Endothelial cell of umbilical vein (primary cell): ENCODE measurements around the gene PNKD. TPM values are rescaled to one million over a fixed set of nuclear protein-coding genes. Genes with fewer than 3 reads are reported as not detected.

Experiments used
- BruUV-seq: library from RNA; stranded (reverse); fragments of 400-500 nt; replicated peaks from 2 replicates; lab custom pipeline; 2021; lab: Mats Ljungman, UMichigan
- CTCF ChIA-PET: fragments of 300-600, 350-600 bp; sonication (Branson Sonifier 250); formaldehyde crosslinking; loops from one replicate; lab custom pipeline; 2021; ENCODE audit warnings: antibody characterized with exemption, inconsistent platforms; lab: Charles Lee
- POLR2A ChIA-PET: fragments of 300-600, 350-600 bp; sonication (Branson Sonifier 250); formaldehyde crosslinking; loops from one replicate; lab custom pipeline; 2021; ENCODE audit warnings: antibody characterized with exemption, inconsistent platforms; lab: Charles Lee
- DNase-seq: peaks from one replicate; pipeline ENCODE4 v3.0.0-alpha.2; 2011; ENCODE audit warnings: low read depth, low spot score
- FAIRE-seq: peaks from 2 replicates; lab custom pipeline; 2011; peaks lifted over from hg19 to GRCh38; lab: Jason Lieb, UNC
- H2AFZ ChIP-seq: 2 replicates; pipeline ENCODE4 v1.6.0; 2012; ENCODE audit warnings: low read depth, low read length, control low read depth, inconsistent platforms
- H3K27ac ChIP-seq: 2 replicates; pipeline ENCODE4 v1.5.1; 2011; ENCODE audit warnings: low read depth, mild to moderate bottlenecking, control low read depth, low read length, moderate library complexity; ENCODE audit not compliant: insufficient read depth
- H3K27me3 ChIP-seq, 2 experiments: 2 replicates each; pipeline versions ENCODE4 v1.6.0 to v1.6.1; 2011; ENCODE audit warnings: low read length in 2 of 2, mixed read lengths in 1 of 2; ENCODE audit not compliant: control insufficient read depth in 2 of 2, insufficient read depth in 2 of 2
- H3K36me3 ChIP-seq, 2 experiments: 2 replicates in 1 of 2; 3 replicates in 1 of 2; pipeline ENCODE4 v1.5.1; 2011; ENCODE audit warnings: low read length in 2 of 2, mild to moderate bottlenecking in 1 of 2, moderate library complexity in 1 of 2; ENCODE audit not compliant: control insufficient read depth in 2 of 2, insufficient read depth in 2 of 2; ENCODE audit errors: extremely low read depth in 1 of 2
- H3K4me1 ChIP-seq: 3 replicates; pipeline ENCODE4 v1.5.1; 2011; ENCODE audit warnings: mild to moderate bottlenecking, low read length; ENCODE audit not compliant: control insufficient read depth, insufficient read depth; ENCODE audit errors: extremely low read depth
- H3K4me2 ChIP-seq: 2 replicates; pipeline ENCODE4 v1.6.1; 2011; ENCODE audit warnings: low read length, control low read depth, mixed read lengths; ENCODE audit not compliant: insufficient read depth
- H3K4me3 ChIP-seq, 3 experiments: fragments of 200-600 bp in 1 of 3; sonication (generic), shearing (Covaris generic) in 1 of 3; replicated peaks in 1 of 3; 2 replicates each; pipeline ENCODE4 v1.5.1; 2011 to 2016; ENCODE audit warnings: control low read depth in 3 of 3, low read length in 3 of 3, mild to moderate bottlenecking in 2 of 3, inconsistent platforms in 1 of 3, low read depth in 1 of 3, moderate library complexity in 1 of 3; ENCODE audit not compliant: insufficient read depth in 1 of 3
- H3K79me2 ChIP-seq: 2 replicates; pipeline ENCODE4 v1.6.0; 2012; ENCODE audit warnings: low read length, inconsistent platforms; ENCODE audit not compliant: control insufficient read depth, insufficient read depth
- H3K9ac ChIP-seq: replicated peaks from 2 replicates; pipeline ENCODE3; 2011; ENCODE audit warnings: low read length, control low read depth; ENCODE audit not compliant: insufficient read depth; ENCODE audit errors: extremely low read depth
- H3K9me1 ChIP-seq: replicated peaks from 3 replicates; pipeline ENCODE4 v1.6.0; 2011; ENCODE audit warnings: mild to moderate bottlenecking, low read length; ENCODE audit not compliant: control insufficient read depth, insufficient read depth; ENCODE audit errors: extremely low read depth
- H3K9me3 ChIP-seq: replicated peaks from 2 replicates; pipeline ENCODE4 v1.5.1; 2012; ENCODE audit warnings: low read length, inconsistent platforms; ENCODE audit not compliant: control insufficient read depth, insufficient read depth
- H4K20me1 ChIP-seq: replicated peaks from 2 replicates; pipeline ENCODE3; 2011; ENCODE audit warnings: mild to moderate bottlenecking, low read length; ENCODE audit not compliant: control insufficient read depth, insufficient read depth; ENCODE audit errors: extremely low read depth
- CTCF ChIP-seq, 2 donors: IDR thresholded peaks; 1 replicate in 1 of 2; 2 replicates in 1 of 2; pipeline ENCODE4 v1.5.1; 2011; ENCODE audit warnings: low read length in 2 of 2, mild to moderate bottlenecking in 2 of 2, moderate library complexity in 2 of 2, control low read depth in 1 of 2, inconsistent platforms in 1 of 2, low read depth in 1 of 2; ENCODE audit not compliant: insufficient read depth in 1 of 2; ENCODE audit errors: extremely low read depth in 1 of 2
- EZH2 ChIP-seq: IDR thresholded peaks from 2 replicates; pipeline ENCODE4 v1.6.1; 2012; ENCODE audit warnings: borderline replicate concordance, low read depth, mild to moderate bottlenecking, moderate library complexity, low read length, inconsistent platforms; ENCODE audit not compliant: severe bottlenecking
- FOS ChIP-seq: IDR thresholded peaks from 2 replicates; pipeline ENCODE4 v1.6.1; 2011; ENCODE audit warnings: mild to moderate bottlenecking, low read length, moderate library complexity, borderline replicate concordance; ENCODE audit not compliant: insufficient read depth
- GATA2 ChIP-seq: IDR thresholded peaks from 2 replicates; pipeline ENCODE4 v1.7.0; 2011; ENCODE audit warnings: low read depth, mild to moderate bottlenecking, moderate library complexity, mixed read lengths, low read length; ENCODE audit not compliant: insufficient read length, insufficient read depth
- JUN ChIP-seq: IDR thresholded peaks from 2 replicates; pipeline ENCODE4 v1.6.1; 2011; ENCODE audit warnings: borderline replicate concordance, low read depth; ENCODE audit not compliant: insufficient read length, insufficient read depth
- MAX ChIP-seq: IDR thresholded peaks from 2 replicates; pipeline ENCODE4 v1.6.1; 2011; ENCODE audit not compliant: insufficient read depth, insufficient read length
- MYC ChIP-seq: IDR thresholded peaks from one replicate; pipeline ENCODE4 v1.6.1; 2011; ENCODE audit warnings: mild to moderate bottlenecking, low read depth, low read length
- POLR2A ChIP-seq: IDR thresholded peaks from 2 replicates; pipeline ENCODE4 v1.6.1; 2012; ENCODE audit warnings: low read depth, mild to moderate bottlenecking, control low read depth, low read length
- POLR2AphosphoS5 ChIP-seq: IDR thresholded peaks from 2 replicates; pipeline ENCODE4 v1.6.1; 2012; ENCODE audit warnings: low read depth, mild to moderate bottlenecking, control low read depth, low read length, moderate library complexity; ENCODE audit not compliant: insufficient read depth
- dilution Hi-C: fragments of 300-500 bp; cut with MboI; formaldehyde crosslinking; loops from one replicate; pipeline ENCODE4 v1.15.0; 2019; ENCODE audit warnings: low sequenced_read_pairs; ENCODE audit not compliant: extremely low pct_ligation_motif_present
- intact Hi-C: fragments of 100-400 bp; cut with micrococcal nuclease; formaldehyde crosslinking; loops from one replicate; pipeline ENCODE4 v1.10.0; 2022
- polyA plus RNA-seq, 4 experiments: library from polyadenylated mRNA; depleted of rRNA in 3 of 4; stranded (reverse) in 3 of 4; unstranded in 1 of 4; fragments of >200 nt; gene quantifications; 2 replicates each; pipeline versions ENCODE4 v1.2.1 to v1.2.3, GENCODE V29; 2011 to 2012; ENCODE audit warnings: missing spikeins in 1 of 4
- total RNA-seq: library from RNA; stranded (reverse); gene quantifications from 2 replicates; pipeline ENCODE4 v1.2.3, GENCODE V29; 2021

Gene PNKD
- total and polyA plus RNA-seq, 2 donors (not counting 3 experiments of a cell fraction or from before 2014, with no cell fraction given) = 56.1 to 88.3 TPM

- Histone ChIP-seq H3K36me3 (no peaks in the 10 kb centered on the region), H3K4me3 (no peak overlapping the region), H3K9me1 (no peaks in the 10 kb centered on the region), H3K4me1 (no peaks in the 10 kb centered on the region), H3K27ac (no peak overlapping the region), H4K20me1 (no peaks in the 10 kb centered on the region), H2AFZ (no peak overlapping the region), H3K4me2 (no peak overlapping the region), H3K9me3 (no peaks in the 10 kb centered on the region), H3K27me3 (no peaks in the 10 kb centered on the region), H3K9ac (no peak overlapping the region), H3K79me2 (no peaks in the 10 kb centered on the region)
- no TSS peak for BruUV-seq
- dilution Hi-C loops = no loop called here
- no peak for DNase-seq
- intact Hi-C loops = no loop called here
- no peak for TF ChIP-seq MAX
- no peak for TF ChIP-seq POLR2A
- no peak for TF ChIP-seq EZH2
- no peak for TF ChIP-seq JUN
- no peak for TF ChIP-seq GATA2
- TF ChIP-seq CTCF (IDR thresholded peaks at IDR 0.05; ENCODE audit: extremely low read depth in 1 of 2, insufficient read depth in 1 of 2, low read depth in 1 of 2, low read length in 2 of 2) = no peak
- TF ChIP-seq POLR2AphosphoS5 = no peak
- TF ChIP-seq MYC = no peak
- TF ChIP-seq FOS = no peak
- POLR2A ChIA-PET = no interaction called here
- FAIRE-seq = no peak
- CTCF ChIA-PET = interaction anchor here (1.4 kb wide), 1 partner anchor 30 kb away, joined by 4 read pairs; no protein-coding TSS in a partner anchor
Measured at GRCh38 chr2:218331745-218332144, 61.4 kb downstream of the PNKD start.
